Gastroesophageal sphincter (tissue), 3 donors: ENCODE results near the gene STAT5A.

ENCODE experiments used
- POLR2A ChIP-seq, 2 donors: fragments of 450-650 bp; IDR thresholded peaks; one replicate each; pipeline ENCODE4 v1.6.1; 2017; ENCODE audit warnings: antibody characterized with exemption in 2 of 2, mild to moderate bottlenecking in 2 of 2, moderate library complexity in 1 of 2
- POLR2AphosphoS5 ChIP-seq: sonication (generic); formaldehyde crosslinking; IDR thresholded peaks from one replicate; pipeline ENCODE4 v1.6.1; 2017; ENCODE audit warnings: antibody characterized with exemption
- TF ChIP-seq, protein P1 (sequence below), 4 experiments: fragments of 200-600 bp in 2 of 4; fragments of 450-650 bp in 2 of 4; sonication (generic) in 1 of 4; IDR thresholded peaks; one replicate each; pipeline ENCODE4 v1.5.1; 2017 to 2019; ENCODE audit warnings: antibody characterized with exemption in 4 of 4, mild to moderate bottlenecking in 2 of 4, moderate library complexity in 2 of 4

DNA sequence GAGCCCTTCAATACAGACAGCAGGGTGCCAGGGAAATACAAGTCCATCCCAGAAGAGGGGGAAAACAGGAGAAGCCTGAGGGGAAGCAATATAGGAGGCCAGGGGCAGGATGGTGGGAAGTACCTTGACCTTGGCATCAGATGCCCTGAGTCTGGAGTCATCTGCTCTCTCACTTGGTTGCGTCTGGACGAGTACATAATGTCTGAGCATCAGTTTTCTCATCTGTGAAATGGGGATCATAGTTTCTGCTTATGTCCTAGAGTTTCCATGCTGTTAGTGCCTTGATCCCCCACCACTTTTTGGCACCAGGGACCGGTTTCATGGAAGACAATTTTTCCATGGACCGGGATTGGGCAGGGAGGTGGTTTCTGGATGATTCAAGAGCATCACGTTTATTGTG lies 2.3 kb downstream of the STAT5A start:
- TF ChIP-seq POLR2A (IDR thresholded peaks at IDR 0.05) = no peak
- TF ChIP-seq, protein P1, sequence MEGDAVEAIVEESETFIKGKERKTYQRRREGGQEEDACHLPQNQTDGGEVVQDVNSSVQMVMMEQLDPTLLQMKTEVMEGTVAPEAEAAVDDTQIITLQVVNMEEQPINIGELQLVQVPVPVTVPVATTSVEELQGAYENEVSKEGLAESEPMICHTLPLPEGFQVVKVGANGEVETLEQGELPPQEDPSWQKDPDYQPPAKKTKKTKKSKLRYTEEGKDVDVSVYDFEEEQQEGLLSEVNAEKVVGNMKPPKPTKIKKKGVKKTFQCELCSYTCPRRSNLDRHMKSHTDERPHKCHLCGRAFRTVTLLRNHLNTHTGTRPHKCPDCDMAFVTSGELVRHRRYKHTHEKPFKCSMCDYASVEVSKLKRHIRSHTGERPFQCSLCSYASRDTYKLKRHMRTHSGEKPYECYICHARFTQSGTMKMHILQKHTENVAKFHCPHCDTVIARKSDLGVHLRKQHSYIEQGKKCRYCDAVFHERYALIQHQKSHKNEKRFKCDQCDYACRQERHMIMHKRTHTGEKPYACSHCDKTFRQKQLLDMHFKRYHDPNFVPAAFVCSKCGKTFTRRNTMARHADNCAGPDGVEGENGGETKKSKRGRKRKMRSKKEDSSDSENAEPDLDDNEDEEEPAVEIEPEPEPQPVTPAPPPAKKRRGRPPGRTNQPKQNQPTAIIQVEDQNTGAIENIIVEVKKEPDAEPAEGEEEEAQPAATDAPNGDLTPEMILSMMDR (IDR thresholded peaks at IDR 0.05) = no peak
- TF ChIP-seq POLR2AphosphoS5 = no peak
